ENCODE data around the gene HOXD8.
A peak's percentile ranks its signal among the peaks of the same experiment; 100 is the strongest.

Gene HOXD8

DNA sequence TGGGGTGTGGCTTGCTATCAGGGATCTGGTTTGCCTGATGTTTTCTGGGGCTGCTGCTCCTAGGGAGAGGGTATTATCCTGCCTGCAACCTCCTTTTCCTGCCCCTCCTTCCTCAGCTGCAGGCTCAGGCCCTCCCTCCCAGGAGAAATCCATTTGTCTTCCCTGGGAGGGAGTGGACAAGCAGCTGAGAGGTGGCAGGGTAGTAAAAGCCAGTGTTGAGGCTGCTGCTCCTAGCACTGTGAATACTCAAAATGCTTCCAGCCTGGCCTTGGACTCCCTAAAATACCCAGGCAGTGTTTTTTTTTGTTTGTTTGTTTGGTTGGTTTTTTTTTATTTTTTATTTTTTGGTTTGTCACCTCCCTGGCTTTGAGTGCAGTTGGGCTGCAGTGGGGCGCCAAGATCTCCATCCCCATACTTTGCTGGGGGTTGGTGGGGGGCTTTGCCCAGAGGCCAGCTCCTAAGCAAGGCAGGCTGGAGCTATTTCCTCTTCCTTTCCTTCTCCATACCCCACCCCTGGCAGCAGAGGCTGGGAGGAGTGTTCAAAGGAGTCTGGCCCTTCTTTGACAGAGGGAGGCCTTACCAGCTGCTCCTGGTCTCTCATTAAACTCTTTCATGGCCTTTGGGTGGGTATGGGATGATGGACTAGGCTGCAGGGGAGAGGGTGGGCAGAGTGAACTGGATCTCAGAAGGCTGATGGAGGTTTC lies 41.2 kb downstream of the HOXD8 start:
- no peak for DNase-seq (ENCODE audit: low spot score)
- in situ Hi-C loops (cut with MboI; ENCODE audit: low sequenced_read_pairs, unreplicated experiment) = no loop called here
- TF ChIP-seq, protein P1, sequence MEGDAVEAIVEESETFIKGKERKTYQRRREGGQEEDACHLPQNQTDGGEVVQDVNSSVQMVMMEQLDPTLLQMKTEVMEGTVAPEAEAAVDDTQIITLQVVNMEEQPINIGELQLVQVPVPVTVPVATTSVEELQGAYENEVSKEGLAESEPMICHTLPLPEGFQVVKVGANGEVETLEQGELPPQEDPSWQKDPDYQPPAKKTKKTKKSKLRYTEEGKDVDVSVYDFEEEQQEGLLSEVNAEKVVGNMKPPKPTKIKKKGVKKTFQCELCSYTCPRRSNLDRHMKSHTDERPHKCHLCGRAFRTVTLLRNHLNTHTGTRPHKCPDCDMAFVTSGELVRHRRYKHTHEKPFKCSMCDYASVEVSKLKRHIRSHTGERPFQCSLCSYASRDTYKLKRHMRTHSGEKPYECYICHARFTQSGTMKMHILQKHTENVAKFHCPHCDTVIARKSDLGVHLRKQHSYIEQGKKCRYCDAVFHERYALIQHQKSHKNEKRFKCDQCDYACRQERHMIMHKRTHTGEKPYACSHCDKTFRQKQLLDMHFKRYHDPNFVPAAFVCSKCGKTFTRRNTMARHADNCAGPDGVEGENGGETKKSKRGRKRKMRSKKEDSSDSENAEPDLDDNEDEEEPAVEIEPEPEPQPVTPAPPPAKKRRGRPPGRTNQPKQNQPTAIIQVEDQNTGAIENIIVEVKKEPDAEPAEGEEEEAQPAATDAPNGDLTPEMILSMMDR (IDR thresholded peaks at IDR 0.05; ENCODE audit: borderline replicate concordance, control extremely low read depth, extremely low read depth, insufficient read depth, missing control alignments) = no peak

DNA sequence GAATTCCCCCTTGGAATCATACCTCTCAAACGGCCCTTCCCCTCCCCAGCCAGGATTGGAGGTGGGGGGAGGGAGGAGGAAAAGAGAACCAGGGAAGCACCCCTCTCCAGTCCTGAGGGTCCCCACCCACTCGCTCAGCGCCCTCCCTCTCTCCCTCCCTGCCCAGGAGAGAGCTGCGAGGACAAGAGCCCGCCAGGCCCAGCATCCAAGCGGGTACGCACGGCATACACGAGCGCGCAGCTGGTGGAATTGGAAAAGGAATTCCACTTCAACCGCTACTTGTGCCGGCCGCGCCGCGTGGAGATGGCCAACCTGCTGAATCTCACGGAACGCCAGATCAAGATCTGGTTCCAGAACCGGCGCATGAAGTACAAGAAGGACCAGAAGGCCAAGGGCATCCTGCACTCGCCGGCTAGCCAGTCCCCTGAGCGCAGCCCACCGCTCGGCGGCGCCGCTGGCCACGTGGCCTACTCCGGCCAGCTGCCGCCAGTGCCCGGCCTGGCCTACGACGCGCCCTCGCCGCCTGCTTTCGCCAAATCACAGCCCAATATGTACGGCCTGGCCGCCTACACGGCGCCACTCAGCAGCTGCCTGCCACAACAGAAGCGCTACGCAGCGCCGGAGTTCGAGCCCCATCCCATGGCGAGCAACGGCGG lies 42.0 kb downstream of the HOXD8 start:
- no peak for DNase-seq (ENCODE audit: low spot score)
- in situ Hi-C loops (cut with MboI; ENCODE audit: low sequenced_read_pairs, unreplicated experiment) = no loop called here
- TF ChIP-seq, protein P1 (IDR thresholded peaks at IDR 0.05; ENCODE audit: borderline replicate concordance, control extremely low read depth, extremely low read depth, insufficient read depth, missing control alignments) = no peak

DNA sequence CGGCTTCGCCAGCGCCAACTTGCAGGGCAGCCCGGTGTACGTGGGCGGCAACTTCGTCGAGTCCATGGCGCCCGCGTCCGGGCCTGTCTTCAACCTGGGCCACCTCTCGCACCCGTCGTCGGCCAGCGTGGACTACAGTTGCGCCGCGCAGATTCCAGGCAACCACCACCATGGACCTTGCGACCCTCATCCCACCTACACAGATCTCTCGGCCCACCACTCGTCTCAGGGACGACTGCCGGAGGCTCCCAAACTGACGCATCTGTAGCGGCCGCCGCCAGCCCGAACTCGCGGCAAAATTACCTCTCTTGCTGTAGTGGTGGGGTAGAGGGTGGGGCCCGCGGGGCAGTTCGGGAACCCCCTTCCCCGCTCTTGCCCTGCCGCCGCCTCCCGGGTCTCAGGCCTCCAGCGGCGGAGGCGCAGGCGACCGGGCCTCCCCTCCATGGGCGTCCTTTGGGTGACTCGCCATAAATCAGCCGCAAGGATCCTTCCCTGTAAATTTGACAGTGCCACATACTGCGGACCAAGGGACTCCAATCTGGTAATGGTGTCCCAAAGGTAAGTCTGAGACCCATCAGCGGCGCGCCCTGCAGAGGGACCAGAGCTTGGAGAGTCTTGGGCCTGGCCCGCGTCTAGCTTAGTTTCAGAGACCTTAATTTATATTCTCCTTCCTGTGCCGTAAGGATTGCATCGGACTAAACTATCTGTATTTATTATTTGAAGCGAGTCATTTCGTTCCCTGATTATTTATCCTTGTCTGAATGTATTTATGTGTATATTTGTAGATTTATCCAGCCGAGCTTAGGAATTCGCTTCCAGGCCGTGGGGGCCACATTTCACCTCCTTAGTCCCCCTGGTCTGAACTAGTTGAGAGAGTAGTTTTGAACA lies 42.7 kb downstream of the HOXD8 start:
- TF ChIP-seq, protein P1 (IDR thresholded peaks at IDR 0.05; ENCODE audit: borderline replicate concordance, control extremely low read depth, extremely low read depth, insufficient read depth, missing control alignments) = no peak
- peak; percentile 11 for DNase-seq (ENCODE audit: low spot score)
- in situ Hi-C loops (cut with MboI; ENCODE audit: low sequenced_read_pairs, unreplicated experiment) = no loop called here

DNA sequence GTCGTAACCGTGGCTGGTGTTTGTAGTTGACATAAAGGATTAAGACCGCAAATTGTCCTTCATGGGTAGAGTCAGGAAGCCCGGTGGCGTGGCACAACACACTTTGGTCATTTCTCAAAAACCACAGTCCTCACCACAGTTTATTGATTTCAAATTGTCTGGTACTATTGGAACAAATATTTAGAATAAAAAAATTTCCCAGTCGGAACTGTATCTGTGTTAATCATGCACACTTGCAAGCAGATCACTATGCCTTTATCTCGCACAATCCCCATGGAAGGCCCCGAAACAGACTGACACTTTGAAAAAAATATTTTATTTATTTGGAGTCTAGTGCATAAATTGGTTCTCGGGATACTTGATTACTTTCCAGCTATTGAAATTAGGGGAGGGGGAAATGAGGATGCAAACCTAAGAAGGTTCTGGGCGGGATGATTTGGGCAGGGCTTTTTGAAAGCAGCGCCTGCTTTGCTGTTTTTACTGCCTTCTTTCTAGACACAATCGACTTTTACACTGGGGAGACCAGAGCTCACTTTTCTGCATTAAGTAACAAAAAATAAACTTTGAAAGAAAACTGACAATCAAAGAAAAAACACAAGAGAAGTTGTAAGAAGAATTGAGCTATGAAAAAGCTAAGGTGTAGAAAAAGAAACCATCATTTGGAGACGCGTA lies 43.5 kb downstream of the HOXD8 start:
- in situ Hi-C loops (cut with MboI; ENCODE audit: low sequenced_read_pairs, unreplicated experiment) = no loop called here
- TF ChIP-seq, protein P1 (IDR thresholded peaks at IDR 0.05; ENCODE audit: borderline replicate concordance, control extremely low read depth, extremely low read depth, insufficient read depth, missing control alignments) = no peak
- no peak for DNase-seq (ENCODE audit: low spot score)

DNA sequence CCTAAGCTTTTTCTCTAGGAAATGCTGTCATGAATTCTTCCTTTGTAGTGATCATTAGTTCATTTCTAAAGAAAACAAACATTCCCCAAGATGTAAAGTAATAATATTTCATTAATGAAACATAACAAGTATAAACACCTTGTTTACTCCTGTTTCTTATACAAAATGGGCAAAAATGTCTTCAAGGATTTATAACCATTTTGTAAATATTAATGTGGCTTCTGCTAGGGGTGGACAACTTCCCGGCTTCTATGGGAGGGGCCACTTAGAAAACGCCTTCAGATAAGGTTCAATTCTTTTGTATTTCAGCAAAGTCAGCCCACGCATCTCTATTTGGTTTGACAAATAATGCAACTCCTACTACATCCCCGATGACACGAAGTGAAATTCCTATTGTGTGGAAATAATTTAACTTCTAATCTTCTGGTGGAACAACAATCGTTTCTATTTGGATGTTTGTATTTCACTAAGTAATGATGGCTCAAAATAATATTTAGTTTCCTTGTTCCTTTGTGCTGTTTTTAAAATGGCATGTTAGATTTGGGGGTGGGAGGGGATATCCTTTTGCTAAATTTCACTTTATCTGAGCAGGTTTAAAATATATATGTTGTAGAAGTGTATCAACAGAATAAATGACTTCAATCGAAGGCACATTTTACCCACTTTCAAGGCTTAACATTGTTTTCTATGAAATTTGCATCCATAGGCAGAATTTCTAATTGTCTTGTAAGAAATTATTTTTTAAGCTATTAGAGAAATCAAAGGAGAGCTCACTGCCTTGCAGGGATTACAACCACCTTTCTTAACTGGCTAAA lies 44.3 kb downstream of the HOXD8 start:
- in situ Hi-C loops (cut with MboI; ENCODE audit: low sequenced_read_pairs, unreplicated experiment) = no loop called here
- TF ChIP-seq, protein P1 (IDR thresholded peaks at IDR 0.05; ENCODE audit: borderline replicate concordance, control extremely low read depth, extremely low read depth, insufficient read depth, missing control alignments) = no peak
- DNase-seq (ENCODE audit: low spot score) = peak; percentile 16
